ENCODE data around the gene TPD52L1.

- TF ChIP-seq, protein P1, sequence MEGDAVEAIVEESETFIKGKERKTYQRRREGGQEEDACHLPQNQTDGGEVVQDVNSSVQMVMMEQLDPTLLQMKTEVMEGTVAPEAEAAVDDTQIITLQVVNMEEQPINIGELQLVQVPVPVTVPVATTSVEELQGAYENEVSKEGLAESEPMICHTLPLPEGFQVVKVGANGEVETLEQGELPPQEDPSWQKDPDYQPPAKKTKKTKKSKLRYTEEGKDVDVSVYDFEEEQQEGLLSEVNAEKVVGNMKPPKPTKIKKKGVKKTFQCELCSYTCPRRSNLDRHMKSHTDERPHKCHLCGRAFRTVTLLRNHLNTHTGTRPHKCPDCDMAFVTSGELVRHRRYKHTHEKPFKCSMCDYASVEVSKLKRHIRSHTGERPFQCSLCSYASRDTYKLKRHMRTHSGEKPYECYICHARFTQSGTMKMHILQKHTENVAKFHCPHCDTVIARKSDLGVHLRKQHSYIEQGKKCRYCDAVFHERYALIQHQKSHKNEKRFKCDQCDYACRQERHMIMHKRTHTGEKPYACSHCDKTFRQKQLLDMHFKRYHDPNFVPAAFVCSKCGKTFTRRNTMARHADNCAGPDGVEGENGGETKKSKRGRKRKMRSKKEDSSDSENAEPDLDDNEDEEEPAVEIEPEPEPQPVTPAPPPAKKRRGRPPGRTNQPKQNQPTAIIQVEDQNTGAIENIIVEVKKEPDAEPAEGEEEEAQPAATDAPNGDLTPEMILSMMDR (IDR thresholded peaks at IDR 0.05) = no peak
- no peak for TF ChIP-seq POLR2A (IDR thresholded peaks at IDR 0.05)
Observed at GRCh38 chr6:125231574-125232343, 78.2 kb downstream of the TPD52L1 start.
